Ovary (tissue), 1 donor: Measurements from ENCODE around the gene BCL11B.

Source experiments
- EP300 ChIP-seq: sonication (generic); formaldehyde crosslinking; IDR thresholded peaks from one replicate; pipeline ENCODE4 v1.6.1; 2017; ENCODE audit warnings: antibody characterized with exemption
- POLR2A ChIP-seq: fragments of 450-650 bp; IDR thresholded peaks from one replicate; pipeline ENCODE4 v1.6.1; 2017; ENCODE audit warnings: antibody characterized with exemption, mild to moderate bottlenecking, moderate library complexity

DNA sequence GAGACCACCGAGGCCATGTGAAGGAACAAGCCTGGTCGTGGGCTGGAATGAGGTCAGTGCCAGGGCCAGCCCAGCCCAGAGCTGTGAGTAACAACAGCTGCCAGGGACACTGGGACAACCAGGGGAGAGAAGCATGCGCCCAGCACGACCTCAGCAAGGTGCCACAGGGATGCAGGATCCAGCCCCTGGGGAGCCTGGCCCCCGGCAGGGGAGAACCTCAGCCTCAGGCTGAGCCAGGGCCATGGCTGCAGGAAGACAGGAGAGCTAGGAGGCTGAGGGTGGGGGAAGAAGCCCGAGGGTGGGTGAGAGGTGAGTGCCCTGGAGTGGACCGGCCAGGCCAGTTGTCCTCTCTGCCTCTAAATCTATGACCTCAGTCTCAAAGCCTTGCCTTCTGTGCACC, 62.6 kb downstream of the BCL11B start:
- no peak for TF ChIP-seq POLR2A
- no peak for TF ChIP-seq EP300
